Spleen (tissue), 7 donors: ENCODE results near the gene FNBP1.
A peak's percentile ranks its signal among the peaks of the same experiment; 100 is the strongest.

Source experiments
- CTCF ChIP-seq, 11 experiments: fragments of 200-600 bp in 7 of 11; fragments of 450-650 bp in 4 of 11; sonication (generic) in 4 of 11; IDR thresholded peaks in 8 of 11; conservative IDR thresholded peaks in 3 of 11; 1 replicate in 7 of 11; 2 replicates in 4 of 11; pipeline versions ENCODE4 v1.4.0 to v1.8.0; 2016 to 2021; ENCODE audit warnings: antibody characterized with exemption in 11 of 11, inconsistent platforms in 4 of 11, mild to moderate bottlenecking in 1 of 11
- POLR2A ChIP-seq, 3 donors: fragments of 450-650 bp; IDR thresholded peaks; one replicate each; pipeline ENCODE4 v1.5.1; 2017; ENCODE audit warnings: antibody characterized with exemption in 3 of 3, mild to moderate bottlenecking in 1 of 3
- POLR2AphosphoS5 ChIP-seq, 3 donors: sonication (generic); formaldehyde crosslinking; IDR thresholded peaks; one replicate each; pipeline ENCODE4 v1.5.1; 2017; ENCODE audit warnings: antibody characterized with exemption in 3 of 3
- donor health status: DM: no; HTN: no; CAD: no; lungs with moderate emphysema.
- donor health status: DM: no; HTN: no; CAD: no.
- donor health status: DM: no; HTN: no; CAD: no.

GRCh38 chr9:129885670-129886106, 157.3 kb downstream of the FNBP1 start:
- peak; percentile 90 to 99 (median 97) for TF ChIP-seq CTCF (IDR thresholded peaks at IDR 0.05 in 8 of 11, conservative IDR thresholded peaks at IDR 0.05 in 3 of 11)
- peak in 2 of 3 donors; percentile 26 to 58 for TF ChIP-seq POLR2A (IDR thresholded peaks at IDR 0.05)
- peak; percentile 92 to 97 (median 95) for TF ChIP-seq POLR2AphosphoS5 (IDR thresholded peaks at IDR 0.05)
